GM21367 (cell line): ENCODE results near the gene RETN.
"Not testable (repeated sequence)": the region's sequence is repeated elsewhere in the genome, so short reads cannot be mapped to it uniquely, and the experiment has no call there.

Source experiments
- ATAC-seq: cut with Tn5 transposase; IDR thresholded peaks from one replicate; pipeline ENCODE4 v1.9.1; 2021; ENCODE audit not compliant: unreplicated experiment

The RETN gene

DNA sequence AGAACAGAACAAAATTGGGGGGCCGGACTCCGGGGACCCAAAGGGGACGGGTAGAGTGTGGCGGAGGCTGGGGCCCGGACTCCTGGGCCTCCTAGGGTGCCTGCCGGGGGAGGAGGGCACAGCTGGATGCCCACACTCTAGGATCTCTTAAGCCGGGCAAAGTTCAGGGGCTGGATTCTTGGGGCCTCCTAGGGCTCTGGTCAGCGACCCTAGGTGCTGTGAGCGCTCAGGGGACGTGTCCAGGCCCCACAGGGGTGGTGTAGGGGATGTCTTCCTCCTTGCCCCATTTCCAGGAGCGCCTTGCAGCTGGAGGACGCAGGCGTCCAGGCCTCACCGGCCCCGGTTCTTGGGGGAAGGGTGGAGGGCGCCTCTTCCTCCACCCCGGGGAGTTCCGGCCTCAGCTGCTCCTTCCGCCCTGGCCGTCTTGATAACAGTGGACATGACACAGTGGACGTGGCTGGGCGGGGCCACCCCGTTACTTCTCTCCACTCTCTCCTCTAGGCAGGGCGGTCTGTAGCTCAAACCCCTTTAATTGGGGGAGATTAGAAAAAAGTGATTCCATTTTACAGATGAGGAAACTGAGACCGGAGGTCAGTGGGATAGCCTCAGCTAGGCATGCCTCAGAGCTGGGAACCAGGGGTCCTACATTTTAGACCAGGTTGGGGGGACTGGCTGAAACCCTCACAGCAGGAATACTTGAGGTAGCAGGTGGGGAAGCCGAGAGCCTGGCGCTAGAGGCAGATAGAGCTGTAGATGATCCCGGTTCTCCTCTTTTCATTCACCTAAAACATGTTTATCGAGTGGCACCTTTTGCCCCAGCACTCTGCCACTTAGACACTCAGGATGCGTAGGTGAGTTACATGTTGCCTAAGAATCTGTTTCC lies 31.2 kb upstream of the RETN start:
- no peak for ATAC-seq

DNA sequence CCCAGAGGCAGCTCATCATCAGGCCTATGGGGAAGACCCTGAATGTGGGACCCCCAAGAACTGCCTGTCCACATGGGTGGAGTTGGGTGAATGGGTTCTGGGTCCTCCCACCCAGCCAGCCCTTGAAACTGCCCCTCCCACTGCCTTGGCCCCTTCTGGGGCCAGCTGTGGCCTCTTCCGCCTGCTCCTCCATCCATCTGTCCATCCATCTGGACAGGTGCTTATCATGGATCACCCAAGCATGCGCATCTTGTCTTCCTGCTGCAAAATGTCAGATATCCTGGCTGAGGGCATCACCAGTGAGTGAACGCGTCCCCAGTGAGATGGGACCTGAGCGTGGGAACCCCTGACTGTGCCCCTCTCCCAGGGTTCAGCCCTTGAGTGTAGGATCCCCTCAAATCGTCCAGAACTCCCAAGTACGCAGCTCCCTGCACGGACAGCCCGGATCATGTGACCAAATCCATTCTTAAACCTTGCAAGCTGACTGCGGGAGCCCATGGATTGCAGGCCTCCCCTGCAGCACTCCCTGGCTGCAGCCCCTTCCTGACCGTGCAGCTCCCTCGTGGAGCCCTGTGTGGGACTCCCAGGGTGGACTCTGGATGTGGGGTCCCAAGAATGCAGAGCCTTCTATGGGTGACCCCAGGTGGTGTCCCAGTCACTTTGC lies 29.9 kb upstream of the RETN start:
- ATAC-seq = no peak

DNA sequence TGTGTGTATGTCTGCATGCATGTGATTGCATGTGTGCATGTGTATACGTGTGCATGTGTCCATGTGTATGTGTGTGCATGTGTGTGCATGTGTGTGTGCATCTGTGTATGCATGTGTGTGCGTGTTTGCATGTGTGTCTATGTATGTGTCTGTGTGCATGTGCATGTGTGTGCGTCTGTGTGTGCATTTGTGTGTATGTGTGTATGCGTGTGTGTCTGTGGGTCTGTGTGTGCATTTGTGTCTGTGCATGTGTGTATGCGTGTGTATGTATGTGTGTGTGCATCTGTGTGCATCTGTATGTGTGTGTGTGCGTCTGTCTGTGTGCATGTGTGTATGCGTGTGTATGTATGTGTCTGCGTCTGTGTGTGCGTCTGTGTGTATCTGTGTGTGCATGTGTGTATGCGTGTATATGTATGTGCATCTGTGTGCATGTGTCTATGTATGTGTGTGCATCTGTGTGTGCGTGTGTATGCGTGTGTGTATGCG lies 28.9 kb upstream of the RETN start:
- ATAC-seq = no peak

DNA sequence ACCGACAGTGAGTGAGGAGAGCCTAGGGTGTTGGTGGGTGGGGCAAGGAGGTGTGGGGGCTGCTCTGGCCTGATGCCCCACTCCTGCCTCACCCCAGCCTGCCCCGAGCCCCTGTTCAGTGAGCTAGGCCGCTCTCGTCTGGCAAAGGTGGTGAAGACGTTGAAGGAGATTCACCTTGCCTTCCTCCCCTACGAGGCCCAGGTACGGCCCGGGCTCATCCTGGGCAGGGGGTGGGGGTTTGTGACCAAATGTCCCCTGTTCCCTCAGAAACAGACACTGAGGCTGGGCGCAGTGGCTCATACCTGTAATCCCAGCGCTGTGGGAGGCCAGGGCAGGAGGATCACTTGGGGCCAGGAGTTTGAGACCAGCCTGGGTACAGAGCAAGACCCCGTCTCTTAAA lies 28.0 kb upstream of the RETN start:
- ATAC-seq = no peak

DNA sequence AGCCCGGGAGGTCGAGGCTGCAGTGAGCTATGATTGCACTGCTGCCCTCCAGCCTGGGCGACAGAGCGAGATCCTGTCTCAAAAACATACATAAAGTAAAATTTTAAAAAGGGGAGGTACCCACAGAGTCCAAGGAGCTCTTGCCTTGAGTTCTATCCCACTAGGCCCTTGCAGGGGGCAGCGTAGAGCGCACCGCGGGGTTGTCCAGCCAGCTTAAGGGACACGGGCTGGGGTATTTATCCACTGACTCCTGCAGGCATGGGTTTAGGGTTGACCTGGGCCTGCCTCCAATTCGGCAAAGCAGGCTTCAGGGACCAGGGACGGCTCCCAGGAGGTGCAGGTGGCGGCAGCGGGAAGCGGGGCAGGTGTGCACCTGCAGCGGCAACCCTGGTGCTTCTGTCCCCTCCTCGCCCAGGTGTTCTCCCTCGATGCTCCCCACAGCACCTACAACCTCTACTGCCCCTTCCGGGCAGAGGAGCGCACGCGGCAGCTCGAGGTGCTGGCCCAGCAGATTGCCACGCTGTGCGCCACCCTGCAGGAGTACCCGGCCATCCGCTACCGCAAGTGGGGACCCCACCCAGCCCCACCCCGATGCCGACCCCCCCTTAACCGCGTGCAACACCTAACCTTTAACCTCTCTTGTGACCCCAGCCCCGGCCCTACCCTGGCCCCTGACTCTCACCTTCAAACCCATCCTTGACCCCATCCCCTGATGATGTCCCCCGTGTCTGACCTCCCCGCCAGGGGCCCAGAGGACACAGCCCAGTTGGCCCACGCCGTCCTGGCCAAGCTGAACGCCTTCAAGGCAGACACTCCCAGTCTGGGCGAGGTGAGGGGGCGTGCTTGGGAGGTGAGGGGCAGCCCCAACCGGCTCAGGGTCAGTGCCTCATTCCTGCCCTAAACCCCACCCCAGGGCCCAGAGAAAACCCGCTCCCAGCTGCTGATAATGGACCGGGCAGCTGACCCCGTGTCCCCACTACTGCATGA lies 27.3 kb upstream of the RETN start:
- ATAC-seq = no peak

DNA sequence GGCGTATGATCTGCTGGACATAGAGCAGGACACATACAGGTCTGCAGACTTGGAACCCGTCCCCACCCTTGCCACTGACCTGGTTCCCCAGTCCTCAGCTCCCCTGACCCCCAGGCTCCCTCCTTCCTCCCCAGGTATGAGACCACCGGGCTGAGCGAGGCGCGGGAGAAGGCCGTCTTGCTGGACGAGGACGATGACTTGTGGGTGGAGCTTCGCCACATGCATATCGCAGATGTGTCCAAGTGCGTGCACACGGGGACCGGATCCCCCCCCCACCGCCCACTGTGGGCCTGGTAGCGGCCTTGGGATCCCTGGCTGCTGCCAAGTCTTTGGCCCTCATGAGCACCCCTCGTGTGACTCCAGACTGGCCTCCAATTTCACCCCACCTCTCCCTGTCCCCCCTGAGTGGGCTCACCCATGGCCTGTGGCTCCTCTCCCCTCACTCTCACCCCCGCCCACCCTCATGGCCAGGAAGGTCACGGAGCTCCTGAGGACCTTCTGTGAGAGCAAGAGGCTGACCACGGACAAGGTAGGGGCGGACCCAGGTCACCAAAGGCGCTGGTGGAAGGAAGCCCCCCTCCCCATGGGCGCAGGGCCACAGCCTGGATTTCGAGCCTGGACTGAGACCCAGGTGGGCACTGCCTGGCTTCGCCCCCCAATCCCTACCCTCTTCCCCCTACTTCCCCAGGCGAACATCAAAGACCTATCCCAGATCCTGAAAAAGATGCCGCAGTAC lies 26.4 kb upstream of the RETN start:
- no peak for ATAC-seq

DNA sequence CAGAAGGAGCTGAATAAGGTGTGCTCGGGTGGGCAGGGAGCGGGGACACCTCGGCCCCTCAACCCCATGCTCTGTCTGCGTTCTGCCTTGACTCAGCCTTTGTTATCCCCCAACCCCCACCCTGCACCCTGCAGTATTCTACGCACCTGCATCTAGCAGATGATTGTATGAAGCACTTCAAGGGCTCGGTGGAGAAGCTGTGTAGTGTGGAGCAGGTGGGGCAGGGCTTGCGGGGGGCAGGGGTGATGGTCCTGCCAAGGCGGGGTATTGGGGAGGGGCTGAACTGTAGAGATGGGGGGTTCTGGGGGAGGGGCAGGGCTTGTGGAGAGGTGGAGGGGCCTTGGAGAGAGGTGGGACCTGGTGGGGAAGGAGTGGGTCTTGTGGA lies 25.8 kb upstream of the RETN start:
- ATAC-seq = no peak

DNA sequence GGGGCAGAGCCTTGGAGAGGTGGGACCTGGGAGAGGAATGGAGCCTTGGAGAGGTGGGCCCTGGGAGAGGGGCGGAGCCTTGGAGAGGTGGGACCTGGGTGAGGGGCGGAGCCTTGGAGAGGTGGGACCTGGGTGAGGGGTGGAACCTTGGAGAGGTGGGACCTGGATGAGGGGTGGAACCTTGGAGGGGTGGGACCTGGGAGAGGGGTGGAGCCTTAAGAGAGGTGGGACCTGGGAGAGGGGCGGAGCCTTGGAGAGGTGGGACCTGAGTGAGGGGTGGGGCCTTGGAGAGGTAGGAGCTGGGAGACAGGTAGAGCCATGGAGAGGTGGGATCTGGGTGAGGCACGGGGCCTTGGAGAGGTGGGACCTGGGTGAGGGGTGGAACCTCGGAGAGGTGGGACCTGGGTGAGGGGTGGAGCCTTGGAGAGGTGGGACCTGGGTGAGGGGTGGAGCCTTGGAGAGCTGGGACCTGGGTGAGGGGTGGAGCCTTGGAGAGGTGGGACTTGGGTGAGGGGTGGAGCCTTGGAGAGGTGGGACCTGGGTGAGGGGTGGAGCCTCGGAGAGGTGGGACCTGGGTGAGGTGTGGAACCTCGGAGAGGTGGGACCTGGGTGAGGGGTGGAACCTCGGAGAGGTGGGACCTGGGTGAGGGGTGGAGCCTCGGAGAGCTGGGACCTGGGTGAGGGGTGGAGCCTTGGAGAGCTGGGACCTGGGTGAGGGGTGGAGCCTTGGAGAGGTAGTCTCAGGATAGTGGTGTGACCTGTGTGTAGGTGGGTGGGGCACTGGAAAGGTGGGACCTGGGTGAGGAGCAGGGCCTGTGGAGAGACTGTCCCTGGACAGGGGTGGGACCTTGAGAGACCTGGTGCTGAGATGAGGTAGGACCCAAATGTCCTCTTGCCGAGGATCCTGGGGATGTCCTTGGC lies 25.0 kb upstream of the RETN start:
- not testable (repeated sequence) for ATAC-seq

DNA sequence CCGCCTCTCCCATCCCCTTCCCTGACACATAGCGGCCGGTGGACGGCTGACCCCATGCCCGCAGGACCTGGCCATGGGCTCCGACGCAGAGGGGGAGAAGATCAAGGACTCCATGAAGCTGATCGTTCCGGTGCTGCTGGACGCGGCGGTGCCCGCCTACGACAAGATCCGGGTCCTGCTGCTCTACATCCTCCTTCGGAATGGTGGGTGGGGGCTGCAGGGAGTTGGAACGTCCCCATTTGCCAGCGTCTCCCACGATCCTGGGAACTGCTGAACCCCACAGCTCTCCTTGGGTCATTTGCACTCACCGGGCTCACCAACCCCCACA lies 24.3 kb upstream of the RETN start:
- no peak for ATAC-seq

DNA sequence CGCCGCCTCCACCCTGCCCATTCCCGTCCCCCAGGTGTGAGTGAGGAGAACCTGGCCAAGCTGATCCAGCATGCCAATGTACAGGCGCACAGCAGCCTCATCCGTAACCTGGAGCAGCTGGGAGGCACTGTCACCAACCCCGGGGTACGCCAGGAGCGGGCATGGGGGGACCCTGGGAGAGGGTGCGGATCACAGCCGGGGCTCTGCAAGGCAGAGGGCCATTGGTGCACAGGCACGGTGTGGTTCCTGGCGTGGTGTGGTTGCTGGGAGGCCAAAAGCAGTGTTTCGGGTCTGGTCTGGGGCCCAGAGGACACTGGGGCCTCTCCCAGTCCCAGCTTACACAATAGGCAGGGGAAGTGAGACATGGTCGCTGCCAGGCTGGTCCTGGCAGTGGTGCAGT lies 23.7 kb upstream of the RETN start:
- ATAC-seq = no peak

DNA sequence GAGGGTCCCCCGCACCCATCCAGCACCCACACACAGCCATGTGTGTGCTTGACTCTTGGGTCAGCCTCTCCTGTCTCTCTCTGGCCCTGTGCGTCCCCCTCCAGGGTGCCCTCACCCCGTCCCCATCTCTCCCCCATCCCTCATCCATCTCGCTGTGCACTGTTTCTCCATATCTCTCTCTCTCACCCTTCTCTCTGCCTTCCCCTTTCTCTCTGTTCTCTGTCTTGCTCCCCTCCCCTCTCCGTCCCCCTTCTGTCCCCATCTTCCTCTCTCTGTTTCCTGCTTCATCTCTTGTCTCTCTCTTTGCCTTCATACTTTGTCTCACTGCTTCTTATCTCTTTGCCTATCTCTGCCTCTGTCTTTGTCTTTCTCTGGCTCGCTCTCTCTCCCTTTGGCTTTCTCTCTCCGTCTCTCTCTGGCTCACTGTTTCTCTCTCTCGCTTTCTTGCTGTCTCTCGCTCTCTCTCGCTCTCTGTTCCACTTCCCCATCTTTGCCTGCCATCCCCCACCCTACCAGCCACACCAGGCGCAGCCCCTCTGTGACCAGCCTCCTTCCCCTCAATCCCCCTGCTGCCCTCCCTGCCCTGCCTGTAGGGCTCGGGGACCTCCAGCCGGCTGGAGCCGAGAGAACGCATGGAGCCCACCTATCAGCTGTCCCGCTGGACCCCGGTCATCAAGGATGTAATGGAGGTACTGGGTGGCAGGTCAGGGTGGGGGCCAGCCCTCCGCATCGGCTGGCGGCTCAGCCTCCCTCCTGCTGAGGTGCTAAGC lies 23.0 kb upstream of the RETN start:
- no peak for ATAC-seq

DNA sequence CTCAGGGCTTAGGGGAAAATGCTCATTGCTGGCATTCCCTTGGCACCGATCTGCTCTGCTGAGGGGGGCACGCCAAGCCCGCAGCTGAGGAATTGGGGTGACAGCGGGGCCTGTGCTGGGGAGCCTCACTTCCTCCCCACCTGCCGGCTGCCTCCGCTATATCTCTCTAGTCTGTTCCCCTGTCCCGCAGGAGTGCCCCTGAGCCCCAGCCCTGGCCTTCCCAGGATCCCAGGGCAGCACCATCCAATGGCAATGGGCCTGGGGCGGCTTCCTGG lies 22.5 kb upstream of the RETN start:
- no peak for ATAC-seq

DNA sequence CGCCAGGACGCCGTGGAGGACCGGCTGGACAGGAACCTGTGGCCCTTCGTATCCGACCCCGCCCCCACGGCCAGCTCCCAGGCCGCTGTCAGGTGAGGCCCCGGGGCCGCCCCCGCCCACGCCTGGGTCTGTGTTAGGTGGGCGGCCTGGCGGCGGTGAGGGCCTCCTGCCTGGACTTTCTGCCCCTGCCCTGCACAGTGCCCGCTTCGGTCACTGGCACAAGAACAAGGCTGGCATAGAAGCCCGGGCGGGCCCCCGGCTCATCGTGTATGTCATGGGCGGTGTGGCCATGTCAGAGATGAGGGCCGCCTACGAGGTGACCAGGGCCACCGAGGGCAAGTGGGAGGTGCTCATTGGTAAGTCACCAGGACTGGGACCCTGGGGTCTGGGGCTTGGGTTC lies 21.7 kb upstream of the RETN start:
- ATAC-seq = no peak

DNA sequence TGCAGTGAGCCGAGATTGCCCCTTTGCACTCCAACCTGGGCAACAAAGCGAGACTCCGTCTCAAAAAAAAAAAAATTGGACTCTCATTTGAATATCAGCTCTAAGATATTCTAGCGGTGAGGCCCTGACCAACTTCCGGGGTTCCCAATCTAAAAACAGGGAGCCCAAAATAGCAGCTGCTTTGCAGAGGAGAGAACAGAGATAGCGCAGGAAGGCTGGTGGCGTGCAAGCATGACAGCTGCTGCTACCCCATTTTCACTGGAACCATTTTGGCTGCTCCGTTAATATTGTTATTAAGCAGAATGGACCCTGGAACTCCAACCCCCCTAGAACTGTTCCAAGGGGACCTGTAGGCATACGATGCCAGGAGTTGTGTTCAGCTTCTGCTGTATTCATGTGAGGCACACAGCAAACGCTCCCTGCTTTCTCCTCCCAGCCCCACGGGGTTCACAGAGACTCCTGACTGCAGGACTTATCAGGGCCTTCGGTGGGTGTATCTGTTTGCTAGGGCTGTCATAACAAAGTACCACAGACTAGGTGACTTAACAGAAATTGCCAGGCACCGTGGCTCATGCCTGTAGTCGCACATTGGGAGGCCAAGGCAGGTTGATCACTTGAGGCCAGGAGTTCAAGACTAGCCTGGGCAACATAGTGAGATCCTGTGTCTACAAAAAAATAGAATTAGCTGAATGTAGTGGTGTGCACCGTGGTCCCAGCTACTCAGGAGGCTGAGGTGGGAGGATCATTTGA lies 20.4 kb upstream of the RETN start:
- no peak for ATAC-seq

DNA sequence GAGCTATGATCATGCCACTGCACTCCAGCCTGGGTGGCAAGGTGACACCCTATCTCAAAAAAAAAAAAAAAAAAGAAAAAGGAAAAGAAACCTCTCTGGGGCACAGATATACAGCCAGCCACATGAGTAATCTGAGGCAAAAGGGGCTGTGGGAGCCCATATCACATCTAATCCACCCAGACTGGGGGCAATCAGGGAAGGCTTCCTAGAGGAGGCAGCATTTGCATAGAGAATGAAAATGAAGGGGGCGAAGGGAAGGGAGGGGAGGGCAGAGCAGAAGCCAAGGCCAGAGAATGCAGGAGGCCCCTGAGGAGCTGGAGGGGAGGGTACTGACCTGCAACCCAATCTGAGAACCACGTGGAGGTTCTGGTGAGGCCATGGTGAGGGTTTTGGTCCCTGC lies 18.7 kb upstream of the RETN start:
- no peak for ATAC-seq

DNA sequence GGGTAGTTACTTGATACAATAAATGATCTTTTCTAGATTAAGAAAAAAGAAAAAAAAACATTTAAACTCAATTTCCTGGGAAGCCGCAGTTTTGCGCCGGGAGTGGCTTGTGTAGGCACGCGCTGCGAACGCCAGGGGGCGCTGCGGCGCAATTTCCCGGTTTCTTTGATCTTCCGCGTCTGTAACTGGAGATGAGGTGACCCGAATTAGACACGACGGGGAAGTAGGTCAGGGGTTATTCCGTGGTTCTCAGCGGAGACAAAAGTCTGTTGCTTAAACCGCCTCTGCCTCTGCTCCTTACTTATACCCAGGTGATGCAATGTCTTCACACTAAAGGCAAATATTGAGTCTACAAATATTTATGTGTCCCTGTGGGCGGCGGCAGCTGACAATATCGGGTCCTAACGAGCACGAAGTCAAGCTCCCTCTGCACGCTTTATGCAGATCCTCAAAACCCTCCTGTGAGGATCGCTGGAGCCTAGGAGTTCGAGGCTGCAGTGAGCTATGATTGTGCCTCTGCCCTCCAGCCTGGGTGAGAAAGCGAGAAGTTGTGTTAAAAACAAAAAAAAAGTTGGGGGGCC lies 16.7 kb upstream of the RETN start:
- ATAC-seq = no peak

DNA sequence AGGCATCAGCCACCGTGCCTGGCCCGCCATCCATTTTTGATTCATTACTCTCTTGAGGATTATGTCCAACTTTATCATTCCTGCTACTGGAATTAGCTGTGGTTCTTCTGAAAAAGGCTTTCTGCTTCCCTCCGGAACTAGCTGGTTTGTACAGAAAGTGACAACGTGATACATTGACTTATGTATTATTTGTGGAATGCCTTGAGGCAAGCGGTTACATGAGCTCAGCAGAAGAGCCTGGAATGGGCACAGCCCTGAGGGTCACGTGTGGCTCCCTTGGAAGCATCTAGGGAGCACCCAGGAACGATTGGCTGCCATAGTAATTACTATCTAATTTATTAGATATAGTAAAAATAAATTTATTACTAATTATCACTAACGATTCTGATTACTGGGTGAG lies 14.4 kb upstream of the RETN start:
- no peak for ATAC-seq

DNA sequence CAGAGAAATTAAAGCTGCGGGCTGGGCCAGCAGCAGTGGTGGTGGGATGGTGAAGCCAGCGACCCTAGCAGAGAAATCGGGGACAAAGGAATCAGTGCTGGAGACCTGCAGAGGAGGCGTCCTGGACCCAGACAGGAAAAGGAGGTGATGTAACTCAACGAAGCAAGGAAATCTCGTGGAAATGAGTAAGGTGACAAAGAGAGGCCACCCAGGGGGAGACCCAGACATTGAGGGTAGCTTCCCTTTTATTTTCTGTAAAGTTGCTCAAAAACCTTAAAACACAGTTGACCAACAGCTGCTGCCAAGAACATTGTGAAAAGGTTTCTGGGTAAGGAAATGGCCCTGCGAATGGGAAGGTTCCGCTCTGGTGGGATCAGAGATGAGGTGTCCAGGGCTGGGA lies 13.3 kb upstream of the RETN start:
- ATAC-seq = no peak
